OCI-M2 (cell line): ENCODE data around the gene SERPINB13.
"Not testable (repeated sequence)": the region's sequence is repeated elsewhere in the genome, so short reads cannot be mapped to it uniquely, and the experiment has no call there.

Experiments
- DNase-seq: peaks from one replicate; lab custom pipeline; 2025; ENCODE audit not compliant: unreplicated experiment; lab: John Stamatoyannopoulos, UW

Gene SERPINB13

DNA sequence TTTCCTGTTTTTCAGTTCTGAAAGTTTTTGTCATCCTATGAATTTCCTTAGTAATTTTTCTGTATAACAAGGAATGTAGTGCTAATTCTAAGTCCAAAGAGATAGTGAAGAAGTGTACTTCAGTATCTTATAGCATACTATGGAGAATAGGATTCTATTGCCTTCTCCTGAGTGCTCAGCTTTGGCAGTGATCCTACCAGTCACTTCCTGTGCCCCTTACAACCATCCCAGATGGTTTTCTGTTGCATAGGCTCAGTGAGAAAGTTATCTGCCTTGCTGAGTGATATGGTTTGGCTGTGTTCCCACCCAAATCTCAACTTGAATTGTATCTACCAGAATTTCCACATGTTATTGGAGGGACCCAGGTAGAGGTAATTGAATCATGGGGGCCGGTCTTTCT lies 57.6 kb downstream of the SERPINB13 start:
- DNase-seq: not testable (repeated sequence)

DNA sequence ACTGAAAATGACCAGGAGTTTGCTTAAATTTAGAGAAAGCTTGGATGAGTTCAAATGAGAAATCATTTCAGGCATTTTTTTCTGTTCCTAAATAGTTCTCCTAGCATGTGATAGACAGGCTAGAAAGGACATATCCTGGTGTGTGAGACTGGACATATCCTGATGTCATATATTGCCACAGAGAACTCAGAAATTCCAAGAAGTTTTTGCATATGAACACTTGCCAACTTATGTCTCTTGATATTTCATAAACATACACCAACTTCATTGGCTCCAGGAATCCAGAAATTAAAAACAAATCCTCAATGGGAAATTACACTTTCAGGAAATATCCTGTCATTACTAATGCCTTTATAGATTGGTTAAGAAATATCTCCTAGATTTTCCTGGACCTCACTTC lies 59.8 kb downstream of the SERPINB13 start:
- DNase-seq: no peak

DNA sequence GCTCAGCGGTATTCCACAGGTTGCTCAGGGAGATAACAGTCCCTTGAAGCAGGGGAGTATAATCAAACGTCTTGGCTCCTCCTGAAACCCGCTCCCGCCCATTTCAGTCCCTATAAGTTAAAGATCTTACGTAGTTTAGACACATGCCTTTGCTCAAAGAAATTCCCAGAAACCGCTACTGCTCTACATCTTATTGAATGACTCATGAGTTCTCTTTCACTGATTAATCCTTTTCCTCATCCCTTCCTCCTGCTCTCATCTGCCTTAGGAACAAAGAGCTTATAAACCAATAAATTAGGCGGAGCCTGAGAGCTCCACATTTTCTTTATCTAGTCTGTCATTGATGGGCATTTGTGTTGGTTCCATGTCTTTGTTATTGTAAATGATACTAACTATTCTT lies 61.1 kb downstream of the SERPINB13 start:
- DNase-seq: no peak
